CD4-positive, alpha-beta T cell (primary cell): Measurements from ENCODE around the gene KRTAP2-3. TPM values are rescaled to one million over a fixed set of nuclear protein-coding genes. Genes with fewer than 3 reads are reported as not detected.

ENCODE experiments used
- ATAC-seq: fragments of 200-7000 bp; cut with Tn5 transposase; one replicate; pipeline ENCODE4 v1.10.0; 2022; ENCODE audit warnings: mild to moderate bottlenecking; ENCODE audit not compliant: poor library complexity
- CTCF ChIA-PET: fragments of 350-600 bp; sonication (Branson Sonifier 250); formaldehyde crosslinking; loops from one replicate; lab custom pipeline; 2021; ENCODE audit warnings: antibody characterized with exemption, inconsistent platforms; lab: Charles Lee
- POLR2A ChIA-PET: fragments of 350-600 bp; sonication (Branson Sonifier 250); formaldehyde crosslinking; loops from one replicate; lab custom pipeline; 2021; ENCODE audit warnings: antibody characterized with exemption, inconsistent platforms; lab: Charles Lee
- DNase-seq, 14 experiments: peaks; one replicate each; pipeline ENCODE4 v3.0.0-alpha.2; 2013 to 2020; ENCODE audit warnings: mixed read lengths in 2 of 14
- H3K27ac ChIP-seq, 2 donors: one replicate each; pipeline versions ENCODE4 v1.5.1 to v1.7.0; 2013; ENCODE audit warnings: low read length in 2 of 2, low read depth in 1 of 2, mild to moderate bottlenecking in 1 of 2
- H3K27me3 ChIP-seq, 2 experiments: 1 replicate in 1 of 2; 2 replicates in 1 of 2; pipeline versions ENCODE4 v1.6.1 to v1.7.0; 2013; ENCODE audit warnings: low read length in 2 of 2, control low read depth in 1 of 2, mild to moderate bottlenecking in 1 of 2, moderate library complexity in 1 of 2; ENCODE audit not compliant: insufficient read depth in 2 of 2, control insufficient read depth in 1 of 2
- H3K36me3 ChIP-seq: one replicate; pipeline ENCODE4 v1.6.1; 2013; ENCODE audit warnings: low read length, control low read depth; ENCODE audit not compliant: insufficient read depth
- H3K4me1 ChIP-seq: one replicate; pipeline ENCODE4 v1.6.1; 2013; ENCODE audit warnings: low read length, control low read depth; ENCODE audit not compliant: insufficient read depth
- H3K4me3 ChIP-seq: one replicate; pipeline ENCODE4 v1.5.1; 2013; ENCODE audit warnings: mild to moderate bottlenecking, low read length, moderate library complexity
- H3K9me3 ChIP-seq, 2 experiments: 1 replicate in 1 of 2; 2 replicates in 1 of 2; pipeline versions ENCODE4 v1.6.1 to v1.7.0; 2013; ENCODE audit warnings: low read length in 2 of 2, mild to moderate bottlenecking in 2 of 2, control low read depth in 1 of 2, moderate library complexity in 1 of 2; ENCODE audit not compliant: control insufficient read depth in 1 of 2, insufficient read depth in 1 of 2
- H3K27ac Mint-ChIP-seq: one replicate; pipeline ENCODE4 v1.8.0; 2020; ENCODE audit warnings: mixed read lengths
- H3K27me3 Mint-ChIP-seq: one replicate; pipeline ENCODE4 v1.8.0; 2021; ENCODE audit warnings: mixed read lengths
- H3K36me3 Mint-ChIP-seq: one replicate; pipeline ENCODE4 v1.8.0; 2021; ENCODE audit warnings: low read depth, mixed read lengths
- H3K4me1 Mint-ChIP-seq: one replicate; pipeline ENCODE4 v1.8.0; 2021; ENCODE audit warnings: low read depth, mixed read lengths
- H3K4me3 Mint-ChIP-seq: one replicate; pipeline ENCODE4 v1.8.0; 2020; ENCODE audit warnings: mild to moderate bottlenecking, mixed read lengths
- H3K9me3 Mint-ChIP-seq: one replicate; pipeline ENCODE4 v1.8.0; 2020; ENCODE audit warnings: mixed read lengths
- intact Hi-C, 2 experiments: fragments of 100-400 bp; cut with DNase I in 1 of 2; cut with micrococcal nuclease in 1 of 2; formaldehyde crosslinking; loops; one replicate each; pipeline versions ENCODE4 v1.15.1 to v1.9.0; 2023 to 2025; cut with DNase I, micrococcal nuclease
- total RNA-seq, 174 experiments: library from RNA in 2 of 174; stranded (reverse) in 2 of 174; gene quantifications; one replicate each; pipeline ENCODE4 v1.2.3 and lab custom pipeline; 2021 to 2026
- TF ChIP-seq, protein P1 (sequence below): fragments of 200-600 bp; IDR thresholded peaks from one replicate; pipeline ENCODE4 v1.8.0; 2022; ENCODE audit warnings: antibody characterized with exemption, mild to moderate bottlenecking

KRTAP2-3 gene
- total RNA-seq, 2 experiments from 2014 or later: not detected

DNA sequence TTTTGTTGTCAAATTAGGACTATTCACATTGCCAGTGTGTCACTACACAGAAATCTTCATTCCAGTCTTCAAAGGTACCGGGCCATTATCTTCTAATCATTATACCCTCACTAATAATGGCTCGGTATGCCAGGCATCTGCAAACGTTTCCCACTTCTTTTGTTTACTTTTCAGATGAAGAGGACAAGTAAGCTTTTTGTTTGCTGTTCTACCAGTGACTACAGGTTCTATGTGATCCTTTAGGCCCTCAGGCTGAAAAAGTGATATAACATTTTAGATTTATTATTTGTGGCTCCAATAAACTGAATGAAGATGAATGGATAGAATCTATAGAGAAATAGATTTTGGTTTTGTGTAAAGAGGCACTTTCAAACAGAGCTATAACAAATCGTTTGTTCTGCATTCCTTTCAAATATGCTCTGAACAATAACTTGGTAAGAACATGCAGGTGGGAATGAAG, 50.6 kb downstream of the KRTAP2-3 start:
- Histone ChIP-seq H3K4me1 (no peaks in the 10 kb centered on the region), H3K27ac (no peak overlapping the region), H3K36me3 (no peaks in the 10 kb centered on the region), H3K9me3 (no peaks in the 10 kb centered on the region), H3K27me3 (no peaks in the 10 kb centered on the region), H3K4me3 (no peak overlapping the region)
- intact Hi-C loops: no loop called here
- DNase-seq (no peak), ATAC-seq (no peak)
- ChIA-PET POLR2A (no interaction called here), CTCF (no interaction called here)
- no peak overlapping the region for H3K27ac Mint-ChIP-seq
- no peaks in the 10 kb centered on the region for H3K9me3 Mint-ChIP-seq
- peaks cover 5% of the 10 kb centered on the region for H3K27me3 Mint-ChIP-seq
- H3K36me3 Mint-ChIP-seq: no peaks in the 10 kb centered on the region
- no peak overlapping the region for H3K4me3 Mint-ChIP-seq
- TF ChIP-seq, protein P1, sequence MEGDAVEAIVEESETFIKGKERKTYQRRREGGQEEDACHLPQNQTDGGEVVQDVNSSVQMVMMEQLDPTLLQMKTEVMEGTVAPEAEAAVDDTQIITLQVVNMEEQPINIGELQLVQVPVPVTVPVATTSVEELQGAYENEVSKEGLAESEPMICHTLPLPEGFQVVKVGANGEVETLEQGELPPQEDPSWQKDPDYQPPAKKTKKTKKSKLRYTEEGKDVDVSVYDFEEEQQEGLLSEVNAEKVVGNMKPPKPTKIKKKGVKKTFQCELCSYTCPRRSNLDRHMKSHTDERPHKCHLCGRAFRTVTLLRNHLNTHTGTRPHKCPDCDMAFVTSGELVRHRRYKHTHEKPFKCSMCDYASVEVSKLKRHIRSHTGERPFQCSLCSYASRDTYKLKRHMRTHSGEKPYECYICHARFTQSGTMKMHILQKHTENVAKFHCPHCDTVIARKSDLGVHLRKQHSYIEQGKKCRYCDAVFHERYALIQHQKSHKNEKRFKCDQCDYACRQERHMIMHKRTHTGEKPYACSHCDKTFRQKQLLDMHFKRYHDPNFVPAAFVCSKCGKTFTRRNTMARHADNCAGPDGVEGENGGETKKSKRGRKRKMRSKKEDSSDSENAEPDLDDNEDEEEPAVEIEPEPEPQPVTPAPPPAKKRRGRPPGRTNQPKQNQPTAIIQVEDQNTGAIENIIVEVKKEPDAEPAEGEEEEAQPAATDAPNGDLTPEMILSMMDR: no peak
- no peaks in the 10 kb centered on the region for H3K4me1 Mint-ChIP-seq

Other genes with a start within 250 kb of the KRTAP2-3 start
- gene KRT10, start 237.5 kb downstream of the KRTAP2-3 start, total RNA-seq: 10 to 100 TPM; 32.2 to 37.1 TPM
- not detected for gene KRT12, start 192.9 kb downstream of the KRTAP2-3 start, total RNA-seq
- not detected for gene KRT20, start 174.9 kb downstream of the KRTAP2-3 start, total RNA-seq
- not detected for gene KRT23, start 122.5 kb downstream of the KRTAP2-3 start, total RNA-seq
- not detected for gene KRT39, start 93.2 kb downstream of the KRTAP2-3 start, total RNA-seq
- gene KRT40, start 75.8 kb downstream of the KRTAP2-3 start, total RNA-seq: not detected
- not detected for gene KRTAP3-3, start 66.0 kb downstream of the KRTAP2-3 start, total RNA-seq
- gene KRTAP3-2, start 60.2 kb downstream of the KRTAP2-3 start, total RNA-seq: not detected
- gene KRTAP3-1, start 51.0 kb downstream of the KRTAP2-3 start, total RNA-seq: not detected
- not detected for gene KRTAP1-5, start 32.9 kb downstream of the KRTAP2-3 start, total RNA-seq
- gene KRTAP1-4, start 29.9 kb downstream of the KRTAP2-3 start, total RNA-seq: not detected
- not detected for gene KRTAP1-3, start 25.2 kb downstream of the KRTAP2-3 start, total RNA-seq
- gene KRTAP1-1, start 18.7 kb downstream of the KRTAP2-3 start, total RNA-seq: not detected
- gene KRTAP2-1, start 12.8 kb downstream of the KRTAP2-3 start, total RNA-seq: not detected
- gene KRTAP2-2, start 4.9 kb downstream of the KRTAP2-3 start, total RNA-seq: not detected
- gene KRTAP2-4, start 5.8 kb upstream of the KRTAP2-3 start, total RNA-seq: not detected
- not detected for gene KRTAP4-7, start 24.0 kb upstream of the KRTAP2-3 start, total RNA-seq
- gene KRTAP4-8, start 38.0 kb upstream of the KRTAP2-3 start, total RNA-seq: not detected
- gene KRTAP4-16, start 42.1 kb upstream of the KRTAP2-3 start, total RNA-seq: not detected
- not detected for gene KRTAP4-9, start 45.3 kb upstream of the KRTAP2-3 start, total RNA-seq
- gene KRTAP4-11, start 58.3 kb upstream of the KRTAP2-3 start, total RNA-seq: not detected
- not detected for gene KRTAP4-12, start 64.1 kb upstream of the KRTAP2-3 start, total RNA-seq
- not detected for gene KRTAP4-6, start 80.4 kb upstream of the KRTAP2-3 start, total RNA-seq
- not detected for gene KRTAP4-5, start 89.7 kb upstream of the KRTAP2-3 start, total RNA-seq
- gene KRTAP4-4, start 100.6 kb upstream of the KRTAP2-3 start, total RNA-seq: not detected
- not detected for gene KRTAP4-3, start 108.1 kb upstream of the KRTAP2-3 start, total RNA-seq
- not detected for gene KRTAP4-2, start 118.1 kb upstream of the KRTAP2-3 start, total RNA-seq
- gene KRTAP4-1, start 124.8 kb upstream of the KRTAP2-3 start, total RNA-seq: not detected
- not detected for gene KRTAP9-1, start 129.8 kb upstream of the KRTAP2-3 start, total RNA-seq
- not detected for gene KRTAP9-2, start 166.5 kb upstream of the KRTAP2-3 start, total RNA-seq
- gene KRTAP9-3, start 172.3 kb upstream of the KRTAP2-3 start, total RNA-seq: not detected
- not detected for gene KRTAP9-8, start 177.9 kb upstream of the KRTAP2-3 start, total RNA-seq
- gene KRTAP9-4, start 189.6 kb upstream of the KRTAP2-3 start, total RNA-seq: not detected
- not detected for gene KRTAP9-9, start 195.3 kb upstream of the KRTAP2-3 start, total RNA-seq
- gene KRTAP9-6, start 205.3 kb upstream of the KRTAP2-3 start, total RNA-seq: not detected
- not detected for gene KRTAP9-7, start 215.6 kb upstream of the KRTAP2-3 start, total RNA-seq
- gene KRTAP29-1, start 242.7 kb upstream of the KRTAP2-3 start, total RNA-seq: not detected
- 1 to 10 TPM; 1.0 to 1.1 TPM for gene KRTAP16-1, start 249.2 kb upstream of the KRTAP2-3 start, total RNA-seq